Measurements from ENCODE around the gene RETN.

DNA sequence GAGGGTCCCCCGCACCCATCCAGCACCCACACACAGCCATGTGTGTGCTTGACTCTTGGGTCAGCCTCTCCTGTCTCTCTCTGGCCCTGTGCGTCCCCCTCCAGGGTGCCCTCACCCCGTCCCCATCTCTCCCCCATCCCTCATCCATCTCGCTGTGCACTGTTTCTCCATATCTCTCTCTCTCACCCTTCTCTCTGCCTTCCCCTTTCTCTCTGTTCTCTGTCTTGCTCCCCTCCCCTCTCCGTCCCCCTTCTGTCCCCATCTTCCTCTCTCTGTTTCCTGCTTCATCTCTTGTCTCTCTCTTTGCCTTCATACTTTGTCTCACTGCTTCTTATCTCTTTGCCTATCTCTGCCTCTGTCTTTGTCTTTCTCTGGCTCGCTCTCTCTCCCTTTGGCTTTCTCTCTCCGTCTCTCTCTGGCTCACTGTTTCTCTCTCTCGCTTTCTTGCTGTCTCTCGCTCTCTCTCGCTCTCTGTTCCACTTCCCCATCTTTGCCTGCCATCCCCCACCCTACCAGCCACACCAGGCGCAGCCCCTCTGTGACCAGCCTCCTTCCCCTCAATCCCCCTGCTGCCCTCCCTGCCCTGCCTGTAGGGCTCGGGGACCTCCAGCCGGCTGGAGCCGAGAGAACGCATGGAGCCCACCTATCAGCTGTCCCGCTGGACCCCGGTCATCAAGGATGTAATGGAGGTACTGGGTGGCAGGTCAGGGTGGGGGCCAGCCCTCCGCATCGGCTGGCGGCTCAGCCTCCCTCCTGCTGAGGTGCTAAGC, 23.0 kb upstream of the RETN start:
- TF ChIP-seq POLR2A (IDR thresholded peaks at IDR 0.05; ENCODE audit: low read length) (no peak), GATA1 (IDR thresholded peaks at IDR 0.05; ENCODE audit: low read depth, low read length) (no peak)

All from erythroblast (primary cell).